ENCODE results near the gene C3orf33. TPM values are rescaled to one million over a fixed set of nuclear protein-coding genes. Genes with fewer than 3 reads are reported as not detected.

Gene C3orf33
- total and polyA plus RNA-seq, 2 of the 8 experiments (the other 6 are each of a cell fraction or from before 2014, with no cell fraction given): 3.4 to 4.5 TPM

DNA sequence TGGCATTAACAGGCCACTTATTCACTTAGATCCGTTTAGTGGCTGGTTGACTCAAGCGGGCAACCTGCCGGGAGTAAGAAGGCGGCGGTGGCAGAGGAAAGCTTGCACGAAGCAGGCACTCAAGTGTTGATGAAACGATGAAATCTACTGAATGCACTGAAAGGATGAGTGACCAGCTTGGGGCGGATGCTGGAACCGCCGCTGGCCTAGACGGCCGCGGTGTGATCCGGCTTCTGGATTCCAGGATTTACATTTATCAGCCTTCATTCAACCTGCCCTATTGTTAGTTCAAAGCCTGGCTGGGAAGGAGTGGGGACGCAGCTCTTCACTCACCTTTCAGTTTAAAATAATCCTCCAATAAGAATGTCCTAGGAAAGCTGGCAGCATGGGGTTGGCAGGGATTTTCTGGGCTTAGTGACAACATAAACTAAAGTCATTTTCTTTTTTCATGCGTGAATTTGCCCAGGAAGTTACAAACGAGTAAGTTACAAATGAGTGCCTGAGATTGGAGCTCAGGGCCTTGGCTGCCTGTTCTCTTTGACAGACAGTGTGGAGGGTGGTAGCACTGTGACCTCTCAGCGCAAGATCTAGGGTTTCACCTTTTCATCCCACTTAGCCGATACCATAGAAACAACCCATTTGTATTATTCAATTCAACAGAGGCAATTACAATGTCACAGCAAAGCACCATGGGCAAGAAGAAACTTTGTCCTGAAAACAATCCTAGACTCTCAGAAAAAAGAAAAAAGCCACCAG is 60.1 kb downstream of the C3orf33 start (continued):
- TF ChIP-seq SIX5 (IDR thresholded peaks at IDR 0.05; ENCODE audit: low read depth, low read length) (no peak), CHD1 (IDR thresholded peaks at IDR 0.05; ENCODE audit: low read depth, low read length) (no peak), PHF8 (conservative IDR thresholded peaks at IDR 0.05; ENCODE audit: low read depth, low read length) (no peak), RFX5 (IDR thresholded peaks at IDR 0.05; ENCODE audit: borderline replicate concordance, low read depth, low read length) (no peak), TCF12 (IDR thresholded peaks at IDR 0.05; ENCODE audit: low read depth, low read length) (no peak), RNF2 (IDR thresholded peaks at IDR 0.05; ENCODE audit: borderline replicate concordance, low read depth, low read length, missing control alignments, poor library complexity, severe bottlenecking) (no peak)
- TF ChIP-seq, protein P1, sequence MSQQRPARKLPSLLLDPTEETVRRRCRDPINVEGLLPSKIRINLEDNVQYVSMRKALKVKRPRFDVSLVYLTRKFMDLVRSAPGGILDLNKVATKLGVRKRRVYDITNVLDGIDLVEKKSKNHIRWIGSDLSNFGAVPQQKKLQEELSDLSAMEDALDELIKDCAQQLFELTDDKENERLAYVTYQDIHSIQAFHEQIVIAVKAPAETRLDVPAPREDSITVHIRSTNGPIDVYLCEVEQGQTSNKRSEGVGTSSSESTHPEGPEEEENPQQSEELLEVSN (IDR thresholded peaks at IDR 0.05): no peak
- TF ChIP-seq, protein P2, sequence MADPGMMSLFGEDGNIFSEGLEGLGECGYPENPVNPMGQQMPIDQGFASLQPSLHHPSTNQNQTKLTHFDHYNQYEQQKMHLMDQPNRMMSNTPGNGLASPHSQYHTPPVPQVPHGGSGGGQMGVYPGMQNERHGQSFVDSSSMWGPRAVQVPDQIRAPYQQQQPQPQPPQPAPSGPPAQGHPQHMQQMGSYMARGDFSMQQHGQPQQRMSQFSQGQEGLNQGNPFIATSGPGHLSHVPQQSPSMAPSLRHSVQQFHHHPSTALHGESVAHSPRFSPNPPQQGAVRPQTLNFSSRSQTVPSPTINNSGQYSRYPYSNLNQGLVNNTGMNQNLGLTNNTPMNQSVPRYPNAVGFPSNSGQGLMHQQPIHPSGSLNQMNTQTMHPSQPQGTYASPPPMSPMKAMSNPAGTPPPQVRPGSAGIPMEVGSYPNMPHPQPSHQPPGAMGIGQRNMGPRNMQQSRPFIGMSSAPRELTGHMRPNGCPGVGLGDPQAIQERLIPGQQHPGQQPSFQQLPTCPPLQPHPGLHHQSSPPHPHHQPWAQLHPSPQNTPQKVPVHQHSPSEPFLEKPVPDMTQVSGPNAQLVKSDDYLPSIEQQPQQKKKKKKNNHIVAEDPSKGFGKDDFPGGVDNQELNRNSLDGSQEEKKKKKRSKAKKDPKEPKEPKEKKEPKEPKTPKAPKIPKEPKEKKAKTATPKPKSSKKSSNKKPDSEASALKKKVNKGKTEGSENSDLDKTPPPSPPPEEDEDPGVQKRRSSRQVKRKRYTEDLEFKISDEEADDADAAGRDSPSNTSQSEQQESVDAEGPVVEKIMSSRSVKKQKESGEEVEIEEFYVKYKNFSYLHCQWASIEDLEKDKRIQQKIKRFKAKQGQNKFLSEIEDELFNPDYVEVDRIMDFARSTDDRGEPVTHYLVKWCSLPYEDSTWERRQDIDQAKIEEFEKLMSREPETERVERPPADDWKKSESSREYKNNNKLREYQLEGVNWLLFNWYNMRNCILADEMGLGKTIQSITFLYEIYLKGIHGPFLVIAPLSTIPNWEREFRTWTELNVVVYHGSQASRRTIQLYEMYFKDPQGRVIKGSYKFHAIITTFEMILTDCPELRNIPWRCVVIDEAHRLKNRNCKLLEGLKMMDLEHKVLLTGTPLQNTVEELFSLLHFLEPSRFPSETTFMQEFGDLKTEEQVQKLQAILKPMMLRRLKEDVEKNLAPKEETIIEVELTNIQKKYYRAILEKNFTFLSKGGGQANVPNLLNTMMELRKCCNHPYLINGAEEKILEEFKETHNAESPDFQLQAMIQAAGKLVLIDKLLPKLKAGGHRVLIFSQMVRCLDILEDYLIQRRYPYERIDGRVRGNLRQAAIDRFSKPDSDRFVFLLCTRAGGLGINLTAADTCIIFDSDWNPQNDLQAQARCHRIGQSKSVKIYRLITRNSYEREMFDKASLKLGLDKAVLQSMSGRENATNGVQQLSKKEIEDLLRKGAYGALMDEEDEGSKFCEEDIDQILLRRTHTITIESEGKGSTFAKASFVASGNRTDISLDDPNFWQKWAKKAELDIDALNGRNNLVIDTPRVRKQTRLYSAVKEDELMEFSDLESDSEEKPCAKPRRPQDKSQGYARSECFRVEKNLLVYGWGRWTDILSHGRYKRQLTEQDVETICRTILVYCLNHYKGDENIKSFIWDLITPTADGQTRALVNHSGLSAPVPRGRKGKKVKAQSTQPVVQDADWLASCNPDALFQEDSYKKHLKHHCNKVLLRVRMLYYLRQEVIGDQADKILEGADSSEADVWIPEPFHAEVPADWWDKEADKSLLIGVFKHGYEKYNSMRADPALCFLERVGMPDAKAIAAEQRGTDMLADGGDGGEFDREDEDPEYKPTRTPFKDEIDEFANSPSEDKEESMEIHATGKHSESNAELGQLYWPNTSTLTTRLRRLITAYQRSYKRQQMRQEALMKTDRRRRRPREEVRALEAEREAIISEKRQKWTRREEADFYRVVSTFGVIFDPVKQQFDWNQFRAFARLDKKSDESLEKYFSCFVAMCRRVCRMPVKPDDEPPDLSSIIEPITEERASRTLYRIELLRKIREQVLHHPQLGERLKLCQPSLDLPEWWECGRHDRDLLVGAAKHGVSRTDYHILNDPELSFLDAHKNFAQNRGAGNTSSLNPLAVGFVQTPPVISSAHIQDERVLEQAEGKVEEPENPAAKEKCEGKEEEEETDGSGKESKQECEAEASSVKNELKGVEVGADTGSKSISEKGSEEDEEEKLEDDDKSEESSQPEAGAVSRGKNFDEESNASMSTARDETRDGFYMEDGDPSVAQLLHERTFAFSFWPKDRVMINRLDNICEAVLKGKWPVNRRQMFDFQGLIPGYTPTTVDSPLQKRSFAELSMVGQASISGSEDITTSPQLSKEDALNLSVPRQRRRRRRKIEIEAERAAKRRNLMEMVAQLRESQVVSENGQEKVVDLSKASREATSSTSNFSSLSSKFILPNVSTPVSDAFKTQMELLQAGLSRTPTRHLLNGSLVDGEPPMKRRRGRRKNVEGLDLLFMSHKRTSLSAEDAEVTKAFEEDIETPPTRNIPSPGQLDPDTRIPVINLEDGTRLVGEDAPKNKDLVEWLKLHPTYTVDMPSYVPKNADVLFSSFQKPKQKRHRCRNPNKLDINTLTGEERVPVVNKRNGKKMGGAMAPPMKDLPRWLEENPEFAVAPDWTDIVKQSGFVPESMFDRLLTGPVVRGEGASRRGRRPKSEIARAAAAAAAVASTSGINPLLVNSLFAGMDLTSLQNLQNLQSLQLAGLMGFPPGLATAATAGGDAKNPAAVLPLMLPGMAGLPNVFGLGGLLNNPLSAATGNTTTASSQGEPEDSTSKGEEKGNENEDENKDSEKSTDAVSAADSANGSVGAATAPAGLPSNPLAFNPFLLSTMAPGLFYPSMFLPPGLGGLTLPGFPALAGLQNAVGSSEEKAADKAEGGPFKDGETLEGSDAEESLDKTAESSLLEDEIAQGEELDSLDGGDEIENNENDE (IDR thresholded peaks at IDR 0.05; ENCODE audit: insufficient replicate concordance, low read length): no peak
- TF ChIP-seq, protein P3, sequence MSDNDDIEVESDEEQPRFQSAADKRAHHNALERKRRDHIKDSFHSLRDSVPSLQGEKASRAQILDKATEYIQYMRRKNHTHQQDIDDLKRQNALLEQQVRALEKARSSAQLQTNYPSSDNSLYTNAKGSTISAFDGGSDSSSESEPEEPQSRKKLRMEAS (IDR thresholded peaks at IDR 0.05): peak; percentile 13; the same call in 1 of the 2 replicates

All from H1 (cell line).